OCI-LY1 (cell line): ENCODE results near the gene RNU7-1.
A peak's percentile ranks its signal among the peaks of the same experiment; 100 is the strongest.

ENCODE experiments used
- H2AFZ ChIP-seq: fragments of 200-600 bp; sonication (generic), shearing (Covaris generic); 2 replicates; pipeline ENCODE4 v1.6.0; 2014; ENCODE audit warnings: antibody characterized with exemption, mild to moderate bottlenecking, low read length
- H3F3A ChIP-seq: fragments of 200-600 bp; sonication (generic), shearing (Covaris generic); 2 replicates; pipeline ENCODE4 v1.6.0; 2014; ENCODE audit warnings: mild to moderate bottlenecking, antibody characterized with exemption, low read length, moderate library complexity; ENCODE audit not compliant: insufficient read depth
- H3K27ac ChIP-seq: fragments of 200-600 bp; sonication (generic); 2 replicates; pipeline ENCODE4 v1.5.1; 2014; ENCODE audit warnings: low read length, mixed run types, mild to moderate bottlenecking, low read depth; ENCODE audit not compliant: poor library complexity, severe bottlenecking
- H3K27me3 ChIP-seq: fragments of 200-600 bp; sonication (generic); 2 replicates; pipeline ENCODE4 v1.6.0; 2014; ENCODE audit warnings: antibody characterized with exemption, mild to moderate bottlenecking, low read length, moderate library complexity; ENCODE audit not compliant: insufficient read depth
- H3K36me3 ChIP-seq: fragments of 200-600 bp; sonication (generic); 2 replicates; pipeline ENCODE4 v1.6.1; 2014; ENCODE audit warnings: mild to moderate bottlenecking, antibody characterized with exemption, low read length, moderate library complexity, mixed read lengths; ENCODE audit not compliant: insufficient read depth
- H3K4me1 ChIP-seq: fragments of 200-600 bp; sonication (generic); 2 replicates; pipeline ENCODE4 v1.5.1; 2014; ENCODE audit warnings: mild to moderate bottlenecking, low read length, moderate library complexity; ENCODE audit not compliant: insufficient read depth, severe bottlenecking
- H3K4me2 ChIP-seq: fragments of 200-600 bp; sonication (generic), shearing (Covaris generic); 2 replicates; pipeline ENCODE4 v1.6.1; 2014; ENCODE audit warnings: low read length
- H3K4me3 ChIP-seq: fragments of 200-600 bp; sonication (generic); 2 replicates; pipeline ENCODE4 v1.5.1; 2014; ENCODE audit warnings: low read length, low read depth, mild to moderate bottlenecking, mixed read lengths; ENCODE audit not compliant: poor library complexity, severe bottlenecking
- H3K79me2 ChIP-seq: fragments of 200-600 bp; shearing (Covaris generic); 2 replicates; pipeline ENCODE4 v1.6.1; 2016; ENCODE audit warnings: mixed run types, low read length, mixed read lengths; ENCODE audit not compliant: insufficient read depth
- H3K9ac ChIP-seq: fragments of 200-600 bp; sonication (generic), shearing (Covaris generic); 2 replicates; pipeline ENCODE4 v1.6.1; 2014; ENCODE audit warnings: mild to moderate bottlenecking, low read length, mixed read lengths
- H3K9me2 ChIP-seq: fragments of 200-600 bp; sonication (generic), shearing (Covaris generic); 2 replicates; pipeline ENCODE4 v1.6.1; 2014; ENCODE audit warnings: low read depth, mild to moderate bottlenecking, low read length, mixed read lengths
- H3K9me3 ChIP-seq: fragments of 200-600 bp; shearing (Covaris generic); 2 replicates; pipeline ENCODE4 v1.6.1; 2014; ENCODE audit warnings: low read length, mixed read lengths
- H4K20me1 ChIP-seq: fragments of 200-600 bp; sonication (generic), shearing (Covaris generic); 2 replicates; pipeline ENCODE4 v1.6.0; 2016; ENCODE audit warnings: mild to moderate bottlenecking, low read length; ENCODE audit not compliant: insufficient read depth
- EZH2 ChIP-seq: fragments of 200-600 bp; sonication (generic), shearing (Covaris generic); IDR thresholded peaks from 2 replicates; pipeline ENCODE4 v1.8.0; 2017; ENCODE audit warnings: borderline replicate concordance, mixed run types, mild to moderate bottlenecking, antibody characterized with exemption, low read length, moderate library complexity, mixed read lengths
- TF ChIP-seq, protein P1 (sequence below): fragments of 200-600 bp; sonication (generic), shearing (Covaris generic); IDR thresholded peaks from 2 replicates; pipeline ENCODE4 v1.5.1; 2017; ENCODE audit warnings: mild to moderate bottlenecking, antibody characterized with exemption, low read length, moderate library complexity, mixed read lengths

Gene RNU7-1

GRCh38 chr12:6952121-6952862 is 8.7 kb downstream of the RNU7-1 start:
- Histone ChIP-seq H3F3A (no peaks in the 10 kb centered on the region), H3K27ac (no peak overlapping the region), H4K20me1 (no peaks in the 10 kb centered on the region), H3K4me1 (peaks cover 39% of the 10 kb centered on the region), H3K9ac (peak overlapping the region; percentile 14; the same call in 1 of the 2 replicates), H3K4me2 (peak overlapping the region; percentile 62), H3K36me3 (no peaks in the 10 kb centered on the region), H3K4me3 (peak overlapping the region; percentile 50), H3K9me2 (no peaks in the 10 kb centered on the region), H3K9me3 (no peaks in the 10 kb centered on the region), H3K27me3 (peaks cover 6% of the 10 kb centered on the region; the same call in 1 of the 2 replicates), H2AFZ (no peak overlapping the region), H3K79me2 (no peaks in the 10 kb centered on the region)
- TF ChIP-seq, protein P1, sequence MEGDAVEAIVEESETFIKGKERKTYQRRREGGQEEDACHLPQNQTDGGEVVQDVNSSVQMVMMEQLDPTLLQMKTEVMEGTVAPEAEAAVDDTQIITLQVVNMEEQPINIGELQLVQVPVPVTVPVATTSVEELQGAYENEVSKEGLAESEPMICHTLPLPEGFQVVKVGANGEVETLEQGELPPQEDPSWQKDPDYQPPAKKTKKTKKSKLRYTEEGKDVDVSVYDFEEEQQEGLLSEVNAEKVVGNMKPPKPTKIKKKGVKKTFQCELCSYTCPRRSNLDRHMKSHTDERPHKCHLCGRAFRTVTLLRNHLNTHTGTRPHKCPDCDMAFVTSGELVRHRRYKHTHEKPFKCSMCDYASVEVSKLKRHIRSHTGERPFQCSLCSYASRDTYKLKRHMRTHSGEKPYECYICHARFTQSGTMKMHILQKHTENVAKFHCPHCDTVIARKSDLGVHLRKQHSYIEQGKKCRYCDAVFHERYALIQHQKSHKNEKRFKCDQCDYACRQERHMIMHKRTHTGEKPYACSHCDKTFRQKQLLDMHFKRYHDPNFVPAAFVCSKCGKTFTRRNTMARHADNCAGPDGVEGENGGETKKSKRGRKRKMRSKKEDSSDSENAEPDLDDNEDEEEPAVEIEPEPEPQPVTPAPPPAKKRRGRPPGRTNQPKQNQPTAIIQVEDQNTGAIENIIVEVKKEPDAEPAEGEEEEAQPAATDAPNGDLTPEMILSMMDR: no peak

- no peak for TF ChIP-seq EZH2
- TF ChIP-seq, protein P1: no peak
- Histone ChIP-seq H3K79me2 (no peaks in the 10 kb centered on the region), H3K9me2 (no peaks in the 10 kb centered on the region), H3K27ac (no peak overlapping the region), H3K4me1 (peaks cover 39% of the 10 kb centered on the region), H3K9me3 (no peaks in the 10 kb centered on the region), H3K9ac (peak overlapping the region; percentile 24; the same call in 1 of the 2 replicates), H2AFZ (no peak overlapping the region), H3K27me3 (peaks cover 6% of the 10 kb centered on the region; the same call in 1 of the 2 replicates), H4K20me1 (no peaks in the 10 kb centered on the region), H3K4me2 (peak overlapping the region; percentile 62), H3F3A (no peaks in the 10 kb centered on the region), H3K36me3 (no peaks in the 10 kb centered on the region), H3K4me3 (peak overlapping the region; percentile 50)
These were observed 9.3 kb downstream of the RNU7-1 start for GRCh38 chr12:6952863-6953441.

DNA sequence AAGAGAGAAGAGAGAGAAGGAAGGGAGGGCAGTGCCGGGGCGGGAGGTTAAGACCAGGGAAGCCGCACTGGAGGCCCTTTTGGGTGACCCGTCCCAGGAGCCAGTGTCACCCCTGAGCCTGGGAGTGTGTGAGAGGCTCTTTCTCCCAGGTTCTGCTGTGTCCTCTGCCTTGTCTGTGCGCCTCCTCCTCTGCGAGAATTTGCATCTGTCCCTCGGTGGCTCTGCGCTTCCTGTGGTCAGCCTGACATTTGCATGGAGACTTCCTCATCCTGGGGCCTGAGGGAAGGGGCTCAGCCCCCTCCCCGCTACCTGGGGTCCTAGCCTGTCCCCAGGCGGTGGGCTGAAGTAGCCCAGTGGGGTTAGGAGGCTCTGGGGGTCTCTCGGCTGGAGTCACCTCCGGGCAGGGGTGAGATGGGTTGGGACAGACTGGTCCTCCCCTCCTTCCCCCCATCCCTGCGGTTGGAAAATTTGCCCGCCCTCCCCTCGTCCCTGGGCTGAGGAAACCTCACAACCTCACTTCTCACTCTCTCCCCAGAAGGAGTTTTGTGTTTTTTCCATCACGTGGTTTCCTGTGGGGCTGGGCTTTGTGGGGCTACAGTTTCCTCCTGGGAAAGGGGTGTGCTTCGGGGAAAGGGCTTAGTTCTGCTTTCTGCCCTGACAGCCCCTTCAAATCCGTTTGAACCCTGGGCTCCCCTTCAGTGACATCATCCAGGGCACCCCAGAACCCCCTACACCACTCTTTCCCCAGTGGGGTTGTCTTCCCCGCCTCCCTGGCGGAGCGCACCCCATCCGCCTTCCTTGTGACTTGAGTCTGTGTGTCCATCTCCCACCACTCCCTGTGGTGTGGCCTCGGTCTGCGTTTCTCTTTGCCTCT is 10.1 kb downstream of the RNU7-1 start:
- Histone ChIP-seq H2AFZ (no peak overlapping the region), H3K4me2 (peak overlapping the region; percentile 62), H3K9me2 (no peaks in the 10 kb centered on the region), H3K79me2 (no peaks in the 10 kb centered on the region), H3K27me3 (peaks cover 6% of the 10 kb centered on the region; the same call in 1 of the 2 replicates), H3K4me1 (peaks cover 44% of the 10 kb centered on the region), H3K4me3 (peak overlapping the region; percentile 50), H3K9ac (peak overlapping the region; percentile 24; the same call in 1 of the 2 replicates), H4K20me1 (no peaks in the 10 kb centered on the region), H3K9me3 (no peaks in the 10 kb centered on the region), H3K27ac (peak overlapping the region; percentile 24), H3F3A (no peaks in the 10 kb centered on the region), H3K36me3 (no peaks in the 10 kb centered on the region)
- TF ChIP-seq, protein P1: no peak
- no peak for TF ChIP-seq EZH2
